AG09309 (cell line): ENCODE results near the gene HPX.
A peak's percentile ranks its signal among the peaks of the same experiment; 100 is the strongest.

Experiments
- DNase-seq: peaks from one replicate; pipeline ENCODE4 v3.0.0-alpha.2; 2010; ENCODE audit warnings: low read depth
- H3K4me3 ChIP-seq: 2 replicates; pipeline ENCODE4 v1.5.1; 2011; ENCODE audit warnings: mild to moderate bottlenecking, low read depth, low read length, moderate library complexity; ENCODE audit not compliant: control insufficient read depth
- TF ChIP-seq, protein P1 (sequence below): IDR thresholded peaks from 2 replicates; pipeline ENCODE4 v1.5.1; 2011; ENCODE audit warnings: mild to moderate bottlenecking, low read depth, low read length, inconsistent platforms; ENCODE audit not compliant: insufficient read depth, control insufficient read depth; ENCODE audit errors: missing control alignments

The HPX gene

DNA sequence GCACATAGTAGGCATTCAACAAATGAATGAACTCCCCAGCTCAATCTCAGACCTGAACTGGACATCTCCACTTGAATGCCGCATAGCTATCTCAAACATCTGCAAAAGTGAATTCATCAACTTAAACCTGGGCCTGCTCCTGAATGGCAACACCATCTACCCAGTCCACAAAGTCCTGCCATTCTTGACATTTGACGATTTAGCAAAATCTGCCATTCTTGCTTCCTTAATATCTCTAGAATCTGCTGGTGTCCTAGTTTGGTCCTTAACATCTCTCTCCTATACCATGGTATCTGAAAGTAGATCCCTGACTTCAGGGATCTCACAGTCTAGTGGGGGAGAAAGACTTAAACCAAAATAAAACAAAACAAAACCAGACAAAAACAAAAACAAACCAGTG is 12.4 kb upstream of the HPX start:
- TF ChIP-seq, protein P1, sequence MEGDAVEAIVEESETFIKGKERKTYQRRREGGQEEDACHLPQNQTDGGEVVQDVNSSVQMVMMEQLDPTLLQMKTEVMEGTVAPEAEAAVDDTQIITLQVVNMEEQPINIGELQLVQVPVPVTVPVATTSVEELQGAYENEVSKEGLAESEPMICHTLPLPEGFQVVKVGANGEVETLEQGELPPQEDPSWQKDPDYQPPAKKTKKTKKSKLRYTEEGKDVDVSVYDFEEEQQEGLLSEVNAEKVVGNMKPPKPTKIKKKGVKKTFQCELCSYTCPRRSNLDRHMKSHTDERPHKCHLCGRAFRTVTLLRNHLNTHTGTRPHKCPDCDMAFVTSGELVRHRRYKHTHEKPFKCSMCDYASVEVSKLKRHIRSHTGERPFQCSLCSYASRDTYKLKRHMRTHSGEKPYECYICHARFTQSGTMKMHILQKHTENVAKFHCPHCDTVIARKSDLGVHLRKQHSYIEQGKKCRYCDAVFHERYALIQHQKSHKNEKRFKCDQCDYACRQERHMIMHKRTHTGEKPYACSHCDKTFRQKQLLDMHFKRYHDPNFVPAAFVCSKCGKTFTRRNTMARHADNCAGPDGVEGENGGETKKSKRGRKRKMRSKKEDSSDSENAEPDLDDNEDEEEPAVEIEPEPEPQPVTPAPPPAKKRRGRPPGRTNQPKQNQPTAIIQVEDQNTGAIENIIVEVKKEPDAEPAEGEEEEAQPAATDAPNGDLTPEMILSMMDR, result no peak
- DNase-seq, result no peak
- no peak overlapping the region for H3K4me3 ChIP-seq

DNA sequence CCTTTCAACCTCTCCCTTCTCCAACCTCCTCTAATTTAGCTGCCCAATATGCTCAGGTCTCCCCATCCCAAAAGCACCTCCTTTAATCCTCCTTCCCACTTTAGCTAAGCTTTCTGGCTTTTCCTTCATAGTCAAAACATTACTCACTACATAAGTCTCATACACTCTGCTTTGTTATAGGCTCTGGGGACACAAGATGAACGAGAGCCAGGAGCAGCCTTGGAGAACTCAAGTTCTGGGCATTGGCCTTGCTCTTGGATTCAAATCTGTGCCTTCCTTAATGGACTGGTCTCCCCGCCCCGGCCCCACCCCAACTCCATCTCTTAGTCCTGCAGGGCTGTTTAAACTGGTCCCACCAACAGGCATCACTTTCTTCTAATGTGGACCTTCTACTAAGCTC is 11.4 kb upstream of the HPX start:
- TF ChIP-seq, protein P1, result no peak
- H3K4me3 ChIP-seq, result no peak overlapping the region
- DNase-seq, result no peak

DNA sequence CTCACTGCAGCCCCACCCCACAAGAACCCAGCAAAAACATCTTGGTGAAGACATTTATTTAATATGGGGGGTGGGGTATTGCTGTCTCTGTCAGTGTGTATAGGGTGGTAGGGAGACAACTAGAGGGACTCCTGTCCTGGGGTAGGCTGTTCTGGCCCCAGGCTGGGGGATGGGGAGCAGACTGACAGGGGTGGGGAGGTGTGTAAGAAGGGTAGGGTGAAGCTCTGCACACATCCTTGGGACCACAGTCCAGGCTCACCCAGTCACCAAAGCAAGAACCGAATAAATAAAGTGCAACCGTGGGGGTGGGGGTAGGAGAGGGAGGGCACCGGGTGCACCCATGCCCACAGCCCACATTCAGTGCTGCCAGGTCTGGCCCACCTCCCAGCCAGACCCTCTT is 7.8 kb upstream of the HPX start:
- TF ChIP-seq, protein P1, result no peak
- DNase-seq, result no peak
- no peak overlapping the region for H3K4me3 ChIP-seq

DNA sequence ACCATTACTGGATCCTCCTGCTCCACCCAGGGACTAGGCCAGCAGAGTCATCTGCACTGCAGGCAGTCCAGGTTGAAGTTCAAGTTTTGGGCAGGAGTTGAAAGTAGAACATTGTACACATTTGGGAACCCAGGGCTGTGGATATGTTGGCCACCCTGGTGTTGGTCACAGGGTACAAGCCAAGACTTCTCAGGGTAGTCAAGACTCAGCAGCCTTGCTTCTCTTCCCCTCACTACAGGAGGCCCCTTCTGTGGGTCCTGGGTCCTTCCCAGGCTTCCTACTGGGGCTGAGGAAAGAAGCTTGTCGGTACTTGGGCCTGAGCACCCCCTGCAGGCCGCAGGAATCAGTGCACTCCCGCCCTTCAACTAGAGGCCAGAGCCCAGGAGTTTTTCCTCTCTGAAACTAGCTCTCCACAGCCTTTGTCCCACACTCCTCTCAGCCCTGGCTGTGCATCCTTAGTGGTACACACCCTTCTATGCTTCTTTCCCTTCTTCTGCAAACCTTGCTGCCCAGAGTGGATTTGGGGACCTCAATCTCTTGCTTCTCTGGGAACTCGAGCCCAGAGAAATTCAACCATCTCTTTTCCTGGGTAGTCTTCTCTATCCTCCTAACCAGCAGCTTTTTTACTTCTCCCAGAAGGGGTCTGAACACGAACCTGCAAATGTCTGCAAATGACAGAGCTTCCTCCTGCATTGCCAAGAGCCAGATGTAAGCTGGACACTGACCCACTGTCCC is 2.6 kb upstream of the HPX start:
- no peak for DNase-seq
- TF ChIP-seq, protein P1, result peak; percentile 85
- H3K4me3 ChIP-seq, result no peak overlapping the region

DNA sequence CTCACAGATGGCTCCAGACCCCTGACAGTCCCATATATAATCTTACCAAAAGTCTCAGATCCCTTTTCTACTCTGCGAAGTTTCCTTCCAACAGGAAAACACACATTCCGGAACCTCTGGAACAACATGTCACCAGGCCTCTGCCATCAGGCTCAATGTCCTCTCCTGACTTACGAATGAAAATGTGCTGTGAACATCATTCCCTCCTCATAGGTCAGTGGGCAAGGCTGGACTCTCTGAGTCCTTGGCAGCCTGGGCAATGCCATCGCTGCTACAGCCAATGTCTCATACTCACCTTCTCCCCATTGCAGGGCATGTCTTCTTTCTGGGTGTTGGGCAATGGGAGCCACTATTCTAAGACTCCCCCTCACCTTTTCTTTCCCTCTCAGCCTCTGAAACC is 1.7 kb upstream of the HPX start:
- TF ChIP-seq, protein P1, result no peak
- H3K4me3 ChIP-seq, result no peak overlapping the region
- no peak for DNase-seq

DNA sequence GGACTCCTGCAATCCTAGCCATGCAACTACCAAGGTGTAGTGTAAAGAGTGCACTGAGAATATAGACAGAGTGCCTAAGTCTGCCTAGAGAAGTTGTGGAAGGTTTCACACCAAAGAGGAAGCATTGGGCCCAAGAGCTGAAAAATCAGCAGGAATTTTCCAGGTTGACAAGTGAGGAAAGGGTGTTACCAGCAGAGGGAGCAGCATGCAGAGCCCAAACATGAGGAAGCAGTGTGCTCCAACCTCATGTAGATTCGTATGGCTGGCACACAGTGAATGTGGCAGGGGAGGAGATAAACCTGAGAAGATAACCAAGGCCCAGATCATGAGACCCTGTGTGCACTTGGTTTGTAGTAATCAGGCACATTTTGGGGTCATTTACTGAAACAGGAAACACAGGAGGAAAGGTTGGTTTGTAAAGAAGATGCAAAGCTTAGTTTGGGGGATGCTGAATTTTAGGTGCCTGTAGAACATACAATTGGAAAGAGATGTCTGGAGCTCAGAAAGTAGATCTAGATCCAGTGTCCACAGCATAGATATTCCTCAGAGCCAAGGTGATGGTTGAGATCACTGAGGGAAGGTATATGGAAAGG is 1.7 kb downstream of the HPX start:
- TF ChIP-seq, protein P1, result peak; percentile 87
- peak; percentile 37 for DNase-seq
- H3K4me3 ChIP-seq, result no peak overlapping the region
